Panc1 (cell line): Measurements from ENCODE around the gene SMAP2.

Source experiments
- POLR2AphosphoS5 ChIP-seq: IDR thresholded peaks from 2 replicates; pipeline ENCODE4 v1.6.1; 2012; ENCODE audit warnings: mild to moderate bottlenecking, low read depth, low read length, moderate library complexity
- SIN3A ChIP-seq: IDR thresholded peaks from 2 replicates; pipeline ENCODE4 v1.6.1; 2012; ENCODE audit warnings: low read depth, mild to moderate bottlenecking, low read length, moderate library complexity, borderline replicate concordance; ENCODE audit not compliant: insufficient read depth
- TCF7L2 ChIP-seq: IDR thresholded peaks from 2 replicates; pipeline ENCODE4 v1.6.1; 2011; ENCODE audit warnings: mild to moderate bottlenecking, low read depth, low read length, inconsistent platforms
- TF ChIP-seq, protein P1 (sequence below): fragments of 450-650 bp; IDR thresholded peaks from 2 replicates; pipeline ENCODE4 v1.5.1; 2017; ENCODE audit warnings: mild to moderate bottlenecking
- TF ChIP-seq, protein P2 (sequence below), 2 experiments: IDR thresholded peaks; 2 replicates each; pipeline ENCODE4 v1.6.1; 2011 to 2012; ENCODE audit warnings: low read depth in 2 of 2, control low read depth in 1 of 2, low read length in 1 of 2, mild to moderate bottlenecking in 1 of 2, moderate library complexity in 1 of 2; ENCODE audit not compliant: insufficient read depth in 1 of 2

DNA sequence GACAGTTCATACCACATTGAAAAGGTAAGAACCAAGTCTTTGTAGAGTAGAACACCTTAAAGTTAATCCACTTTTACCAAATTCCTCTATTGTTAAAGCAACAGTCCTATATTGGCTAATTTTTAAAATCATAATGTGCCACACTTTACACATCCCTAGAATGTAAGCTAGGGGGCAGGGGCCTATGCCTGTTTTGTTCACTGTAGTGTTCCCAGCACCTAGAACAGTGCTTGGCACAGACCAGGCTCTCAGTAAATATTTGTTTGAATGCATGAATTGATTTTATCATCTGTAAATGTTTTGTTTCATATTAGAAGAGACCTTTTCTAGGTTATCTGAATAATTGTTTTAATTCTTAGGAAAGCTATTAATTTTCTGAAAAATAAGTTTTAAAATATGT lies 9.1 kb downstream of the SMAP2 start:
- TF ChIP-seq, protein P1, sequence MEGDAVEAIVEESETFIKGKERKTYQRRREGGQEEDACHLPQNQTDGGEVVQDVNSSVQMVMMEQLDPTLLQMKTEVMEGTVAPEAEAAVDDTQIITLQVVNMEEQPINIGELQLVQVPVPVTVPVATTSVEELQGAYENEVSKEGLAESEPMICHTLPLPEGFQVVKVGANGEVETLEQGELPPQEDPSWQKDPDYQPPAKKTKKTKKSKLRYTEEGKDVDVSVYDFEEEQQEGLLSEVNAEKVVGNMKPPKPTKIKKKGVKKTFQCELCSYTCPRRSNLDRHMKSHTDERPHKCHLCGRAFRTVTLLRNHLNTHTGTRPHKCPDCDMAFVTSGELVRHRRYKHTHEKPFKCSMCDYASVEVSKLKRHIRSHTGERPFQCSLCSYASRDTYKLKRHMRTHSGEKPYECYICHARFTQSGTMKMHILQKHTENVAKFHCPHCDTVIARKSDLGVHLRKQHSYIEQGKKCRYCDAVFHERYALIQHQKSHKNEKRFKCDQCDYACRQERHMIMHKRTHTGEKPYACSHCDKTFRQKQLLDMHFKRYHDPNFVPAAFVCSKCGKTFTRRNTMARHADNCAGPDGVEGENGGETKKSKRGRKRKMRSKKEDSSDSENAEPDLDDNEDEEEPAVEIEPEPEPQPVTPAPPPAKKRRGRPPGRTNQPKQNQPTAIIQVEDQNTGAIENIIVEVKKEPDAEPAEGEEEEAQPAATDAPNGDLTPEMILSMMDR = no peak; the same call in 1 of the 2 replicates
- TF ChIP-seq POLR2AphosphoS5 (no peak), SIN3A (no peak), TCF7L2 (no peak)
- TF ChIP-seq, protein P2, sequence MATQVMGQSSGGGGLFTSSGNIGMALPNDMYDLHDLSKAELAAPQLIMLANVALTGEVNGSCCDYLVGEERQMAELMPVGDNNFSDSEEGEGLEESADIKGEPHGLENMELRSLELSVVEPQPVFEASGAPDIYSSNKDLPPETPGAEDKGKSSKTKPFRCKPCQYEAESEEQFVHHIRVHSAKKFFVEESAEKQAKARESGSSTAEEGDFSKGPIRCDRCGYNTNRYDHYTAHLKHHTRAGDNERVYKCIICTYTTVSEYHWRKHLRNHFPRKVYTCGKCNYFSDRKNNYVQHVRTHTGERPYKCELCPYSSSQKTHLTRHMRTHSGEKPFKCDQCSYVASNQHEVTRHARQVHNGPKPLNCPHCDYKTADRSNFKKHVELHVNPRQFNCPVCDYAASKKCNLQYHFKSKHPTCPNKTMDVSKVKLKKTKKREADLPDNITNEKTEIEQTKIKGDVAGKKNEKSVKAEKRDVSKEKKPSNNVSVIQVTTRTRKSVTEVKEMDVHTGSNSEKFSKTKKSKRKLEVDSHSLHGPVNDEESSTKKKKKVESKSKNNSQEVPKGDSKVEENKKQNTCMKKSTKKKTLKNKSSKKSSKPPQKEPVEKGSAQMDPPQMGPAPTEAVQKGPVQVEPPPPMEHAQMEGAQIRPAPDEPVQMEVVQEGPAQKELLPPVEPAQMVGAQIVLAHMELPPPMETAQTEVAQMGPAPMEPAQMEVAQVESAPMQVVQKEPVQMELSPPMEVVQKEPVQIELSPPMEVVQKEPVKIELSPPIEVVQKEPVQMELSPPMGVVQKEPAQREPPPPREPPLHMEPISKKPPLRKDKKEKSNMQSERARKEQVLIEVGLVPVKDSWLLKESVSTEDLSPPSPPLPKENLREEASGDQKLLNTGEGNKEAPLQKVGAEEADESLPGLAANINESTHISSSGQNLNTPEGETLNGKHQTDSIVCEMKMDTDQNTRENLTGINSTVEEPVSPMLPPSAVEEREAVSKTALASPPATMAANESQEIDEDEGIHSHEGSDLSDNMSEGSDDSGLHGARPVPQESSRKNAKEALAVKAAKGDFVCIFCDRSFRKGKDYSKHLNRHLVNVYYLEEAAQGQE (IDR thresholded peaks at IDR 0.05; ENCODE audit: insufficient read depth in 1 of 2, low read depth in 2 of 2, low read length in 1 of 2) = no peak
